ENCODE results near the gene TSPO.

The TSPO gene

DNA sequence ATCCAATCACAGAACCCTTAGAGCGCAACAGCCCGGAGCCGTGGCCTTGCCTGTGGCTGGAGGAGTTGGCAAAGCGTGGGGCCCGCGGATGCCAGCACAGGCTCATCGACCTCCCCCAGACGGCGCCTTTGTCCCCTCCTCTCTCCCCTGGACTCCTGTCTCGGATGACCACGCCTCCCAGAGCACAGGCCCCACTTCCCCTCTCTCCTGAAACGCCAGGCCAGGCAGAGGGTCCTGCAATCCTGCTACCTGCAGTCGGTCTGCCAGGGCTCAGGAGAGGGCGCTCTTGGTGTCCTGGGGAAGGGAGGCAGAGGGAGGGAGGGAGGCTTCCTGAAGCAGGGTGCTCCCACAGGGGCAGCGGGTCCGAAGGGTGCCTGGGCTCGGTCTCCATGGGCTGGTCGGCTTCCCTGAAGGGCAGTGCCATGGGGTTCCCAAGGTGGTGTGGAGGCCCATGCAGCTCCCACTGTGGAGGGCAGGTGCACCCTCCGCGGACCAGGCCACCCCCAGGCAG is 52.2 kb downstream of the TSPO start:
- no peak for DNase-seq

DNA sequence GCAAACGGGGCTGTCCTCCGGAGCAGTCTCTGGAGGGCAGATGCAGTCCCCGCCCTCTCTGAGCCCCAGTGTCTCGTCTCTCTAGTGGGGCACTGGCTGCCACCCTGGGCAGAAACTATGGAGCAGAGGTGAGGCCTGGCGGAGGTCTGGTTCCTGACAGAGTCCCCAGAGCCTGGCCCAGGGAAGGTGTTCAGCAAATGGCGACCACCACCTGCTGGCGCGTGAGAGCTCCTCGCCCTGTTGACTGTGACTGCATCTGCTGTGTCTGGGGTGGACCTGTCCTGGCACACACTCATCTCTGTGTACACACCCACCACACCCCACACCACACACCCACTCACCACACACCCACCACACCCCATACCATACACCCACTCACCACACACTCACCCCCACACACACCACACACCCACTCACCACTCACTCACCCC is 53.9 kb downstream of the TSPO start:
- no peak for DNase-seq

DNA sequence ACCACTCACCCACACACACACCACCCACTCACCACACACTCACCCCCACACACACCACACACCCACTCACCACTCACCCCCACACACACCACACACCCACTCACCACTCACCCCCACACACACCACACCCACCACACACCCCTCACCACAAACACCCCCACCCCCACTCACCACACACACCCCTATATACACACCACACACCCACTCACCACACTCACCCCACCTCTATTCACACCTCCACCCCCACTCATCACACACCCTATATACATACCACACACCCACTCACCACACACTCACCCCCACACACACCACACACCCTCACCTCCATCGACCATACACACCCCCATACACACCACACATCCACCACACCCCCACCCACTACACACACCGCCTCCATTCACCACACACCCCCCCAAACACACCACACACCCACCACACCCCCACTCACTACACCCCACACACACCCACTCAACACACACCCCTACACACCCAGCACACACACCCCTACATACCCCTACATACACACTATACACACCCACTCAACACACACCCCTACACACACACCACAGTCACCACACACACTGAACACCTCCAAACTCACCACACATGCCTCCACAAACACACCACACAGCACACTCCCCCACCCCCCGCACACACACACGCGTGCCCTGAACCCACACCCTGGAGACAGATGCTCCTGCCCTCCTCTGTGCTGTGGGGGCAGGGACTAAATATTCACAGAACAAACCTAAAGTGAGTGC is 54.6 kb downstream of the TSPO start:
- DNase-seq: no peak

DNA sequence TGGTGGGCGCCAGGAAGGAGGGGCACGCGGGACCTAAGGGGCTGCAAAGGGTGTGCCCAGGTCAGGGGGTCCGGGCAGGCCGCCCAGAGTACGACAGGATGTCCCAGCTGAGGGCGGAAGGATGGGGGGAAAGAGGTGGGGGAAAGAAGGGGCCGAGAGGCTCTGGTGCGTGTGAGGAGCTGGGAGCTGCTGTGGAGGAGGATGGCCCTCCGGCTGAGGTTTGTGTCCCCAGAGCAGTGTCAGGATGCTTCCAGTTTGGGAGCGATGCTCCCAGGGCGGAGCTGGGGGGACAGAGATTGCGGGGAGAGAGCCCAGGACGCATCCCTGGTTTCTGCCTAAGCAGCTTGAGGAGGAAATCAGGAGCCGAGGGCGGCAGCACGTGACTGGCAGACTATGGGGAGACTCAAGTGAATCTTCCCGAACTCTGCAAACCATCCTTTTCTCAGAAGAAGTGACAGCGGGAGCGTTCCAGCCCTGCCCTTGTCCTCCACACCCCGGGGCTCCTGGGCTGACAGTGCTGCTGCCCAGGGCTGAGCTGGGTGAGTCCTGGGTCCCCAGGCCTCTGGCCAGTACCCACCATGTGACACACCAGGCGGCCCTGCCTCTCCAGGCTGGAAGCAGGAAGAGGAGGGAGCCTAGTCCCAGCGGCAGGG is 55.3 kb downstream of the TSPO start:
- DNase-seq: no peak

DNA sequence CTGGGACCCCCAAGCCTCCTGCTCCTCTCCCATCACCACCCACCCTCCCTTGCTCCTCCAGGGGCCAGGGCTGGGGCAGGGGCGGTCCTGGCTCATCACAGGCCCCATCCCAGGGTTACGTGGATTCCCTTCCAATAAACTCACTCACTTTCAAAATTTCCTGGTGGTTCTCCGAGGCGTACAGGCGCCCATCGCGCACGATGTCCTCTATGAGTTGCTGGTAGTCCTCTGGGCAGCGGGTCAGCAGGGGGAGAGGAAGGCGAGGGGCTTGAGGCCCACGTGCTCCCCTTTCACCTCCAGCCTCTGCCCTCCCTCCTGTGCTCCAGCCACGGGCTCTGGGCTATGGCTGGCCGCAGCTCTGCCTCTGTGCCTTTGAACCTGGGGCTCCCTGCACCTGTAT is 56.0 kb downstream of the TSPO start:
- no peak for DNase-seq

DNA sequence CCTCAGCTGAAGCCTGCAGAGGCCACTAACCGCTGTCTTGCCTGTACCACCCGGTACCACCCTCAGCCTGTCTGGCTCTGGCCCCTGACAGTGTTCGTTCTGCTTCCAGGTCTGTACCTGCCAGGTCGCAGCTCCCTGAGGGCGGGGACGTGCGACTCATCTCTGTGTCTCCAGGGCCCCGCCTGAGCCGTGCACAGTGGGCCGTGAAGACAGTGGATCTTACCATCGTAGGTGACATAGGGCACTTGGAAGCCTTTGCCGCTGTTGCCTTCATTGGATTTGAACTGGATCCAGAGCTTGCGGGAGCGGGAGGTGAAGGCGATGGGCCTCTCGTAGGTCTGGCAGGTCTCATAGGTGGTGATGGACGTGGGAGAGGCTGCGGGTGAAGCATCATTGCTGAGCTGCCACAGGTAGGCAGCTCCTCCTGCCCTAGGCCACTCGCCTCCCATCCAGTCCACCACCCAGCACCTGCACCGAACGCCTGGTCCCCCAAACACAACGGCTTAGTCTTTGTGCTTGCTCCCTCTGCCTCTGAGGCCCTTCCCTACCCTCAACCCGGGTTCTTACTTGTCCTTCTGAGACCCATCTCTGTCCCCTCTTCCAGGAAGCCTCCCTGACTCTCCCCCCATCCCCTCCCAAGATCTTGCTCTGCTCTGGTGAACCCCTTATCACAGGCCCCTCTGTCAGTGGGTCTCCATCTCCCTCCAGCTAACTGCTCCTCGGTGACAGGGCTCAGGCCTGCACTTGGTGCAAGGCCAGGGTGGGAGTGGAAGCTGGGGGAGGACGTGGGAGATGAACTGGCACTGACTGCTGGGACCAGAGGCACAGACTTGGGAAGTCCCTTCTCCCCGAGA is 56.7 kb downstream of the TSPO start:
- DNase-seq: no peak

DNA sequence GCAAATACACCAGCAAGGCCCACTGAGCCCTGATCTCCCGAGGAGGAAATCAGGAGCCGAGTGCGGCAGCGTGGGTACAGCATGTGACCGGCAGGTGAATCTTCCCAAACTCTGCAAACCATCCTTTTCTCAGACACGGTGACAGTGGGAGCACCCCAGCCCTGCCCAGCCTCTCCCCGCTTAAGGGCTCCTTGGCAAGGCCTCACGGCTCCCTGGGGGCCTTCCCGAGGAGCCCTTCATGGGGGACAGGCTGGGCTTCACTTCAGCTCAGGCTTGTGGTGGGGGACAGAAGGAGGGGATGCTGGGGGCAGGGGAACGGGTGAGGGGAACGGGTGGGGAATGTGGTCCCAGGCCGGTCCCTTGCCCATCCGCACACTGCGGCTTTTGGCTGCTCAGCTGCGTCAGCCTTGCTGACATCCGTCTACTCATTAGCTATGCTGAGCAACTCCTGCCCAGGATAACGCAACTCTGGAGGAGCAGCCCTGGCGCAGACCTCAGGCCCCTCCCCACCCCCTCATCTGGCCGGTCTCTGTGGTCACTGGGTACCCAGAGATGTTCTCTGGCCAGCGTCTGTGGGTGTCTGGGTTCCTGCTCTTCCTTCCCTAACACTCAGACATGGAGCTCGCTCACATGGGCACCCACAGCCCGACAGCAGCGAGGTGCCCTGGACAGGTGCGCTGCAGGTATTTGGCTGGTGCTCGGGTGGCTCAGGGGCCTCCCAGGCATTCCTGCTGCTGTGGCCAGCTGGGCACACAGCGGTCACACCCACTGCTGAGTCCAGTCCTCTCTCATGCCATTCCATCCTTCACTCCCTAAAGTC is 57.6 kb downstream of the TSPO start:
- no peak for DNase-seq

DNA sequence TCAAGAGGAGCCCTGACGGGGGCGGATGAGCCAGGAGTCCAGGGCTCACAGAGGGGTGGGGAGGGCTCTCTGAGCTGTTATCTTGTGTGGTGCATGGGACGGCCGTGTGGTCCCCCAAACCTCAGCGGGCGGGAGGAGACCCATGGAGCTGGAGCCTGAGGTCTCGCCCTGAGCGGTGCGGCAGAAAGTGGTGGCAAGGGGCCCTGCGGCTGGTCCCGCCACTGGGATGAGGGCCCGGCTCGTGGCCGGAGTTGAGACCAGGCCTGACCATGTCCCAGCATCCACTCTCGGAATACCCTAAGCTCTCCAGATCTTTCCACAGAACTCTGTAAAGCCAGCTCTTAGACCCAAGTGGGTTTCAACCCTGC is 58.1 kb downstream of the TSPO start:
- DNase-seq: no peak

DNA sequence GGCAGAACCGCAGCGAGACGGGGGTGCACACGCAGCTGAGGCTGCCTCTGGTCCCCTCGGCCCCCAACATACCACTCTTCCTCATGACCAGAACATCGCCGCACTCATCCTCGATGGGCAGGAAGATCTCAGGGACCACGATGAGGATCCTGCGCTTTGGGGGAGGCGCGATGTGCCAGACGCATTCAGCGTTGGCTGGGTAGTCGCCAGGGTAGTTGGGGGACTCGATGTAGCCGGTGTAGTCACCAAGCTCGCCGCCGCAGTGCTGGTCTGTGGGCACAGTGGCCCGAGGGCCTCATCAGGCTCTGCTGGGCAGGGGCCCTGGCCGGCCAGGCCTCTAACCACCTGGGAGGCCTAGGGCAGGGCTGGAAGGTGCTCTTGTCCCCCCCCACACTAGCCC is 58.6 kb downstream of the TSPO start:
- DNase-seq: no peak

DNA sequence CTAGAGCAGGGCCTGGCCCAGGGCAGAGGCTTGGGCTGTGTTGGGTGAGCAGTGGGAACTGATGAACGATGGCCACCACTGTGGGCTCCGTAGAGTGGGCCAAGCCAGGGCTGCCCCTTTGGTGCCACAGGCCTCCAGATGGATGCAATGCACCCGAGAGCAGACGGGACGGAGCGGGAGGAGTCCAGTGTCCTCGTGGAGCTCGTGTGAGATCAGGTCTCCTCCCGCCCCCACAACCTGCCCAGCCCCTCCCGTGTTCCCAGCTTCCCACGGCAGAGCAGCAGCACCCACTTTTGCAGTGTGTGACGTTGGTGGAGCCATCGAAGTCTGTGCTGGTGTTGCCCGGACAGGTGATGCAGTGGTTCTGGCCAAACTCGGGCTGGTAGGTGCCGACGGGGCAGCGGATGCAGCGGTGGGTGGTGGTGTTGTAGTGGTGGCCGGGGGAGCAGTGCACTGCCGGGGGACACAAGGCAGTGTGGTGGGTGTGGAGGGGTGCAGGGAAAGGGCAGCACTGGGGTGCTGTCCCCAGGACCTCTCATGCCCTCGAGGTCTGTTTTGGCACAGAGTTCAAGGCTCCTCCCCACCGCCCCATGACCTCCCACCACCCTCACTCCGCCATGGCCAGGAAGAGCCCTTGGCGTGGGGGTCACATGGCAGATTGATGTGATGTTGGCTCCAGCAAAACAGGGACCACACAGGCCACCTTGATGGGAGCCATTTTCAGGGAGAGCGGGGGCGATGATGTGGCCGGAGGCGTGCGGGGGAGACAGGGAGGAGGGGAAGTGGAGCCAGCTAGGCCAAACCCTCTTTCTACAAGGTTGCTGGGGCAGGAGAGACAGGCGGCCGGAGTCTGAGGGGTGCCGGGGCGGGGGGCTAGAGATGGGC is 59.5 kb downstream of the TSPO start:
- no peak for DNase-seq

DNA sequence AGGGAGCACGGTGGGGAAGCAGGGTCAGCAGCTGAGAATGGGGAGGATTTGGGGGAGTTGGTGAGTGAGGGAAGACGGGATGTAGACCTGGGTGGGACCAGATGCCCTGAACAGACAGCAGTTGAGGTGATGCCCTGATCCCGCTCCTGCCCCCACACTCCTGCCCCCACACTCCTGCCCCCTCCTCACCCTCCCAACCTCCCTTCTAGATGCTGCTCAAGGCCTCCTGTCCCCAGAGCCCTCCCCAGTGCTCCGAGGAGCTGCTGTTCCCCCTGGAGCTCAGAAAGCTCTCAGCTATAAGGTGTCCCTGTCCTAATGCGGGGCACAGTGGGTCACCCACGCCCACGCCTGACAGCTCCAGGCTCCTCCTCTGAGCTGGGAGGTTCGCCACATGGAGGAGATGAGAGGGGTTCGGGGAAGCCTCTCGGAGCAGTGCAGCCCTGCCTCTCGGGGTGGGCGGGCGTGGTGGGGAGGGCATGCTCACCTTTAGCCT is 60.6 kb downstream of the TSPO start:
- DNase-seq: no peak

DNA sequence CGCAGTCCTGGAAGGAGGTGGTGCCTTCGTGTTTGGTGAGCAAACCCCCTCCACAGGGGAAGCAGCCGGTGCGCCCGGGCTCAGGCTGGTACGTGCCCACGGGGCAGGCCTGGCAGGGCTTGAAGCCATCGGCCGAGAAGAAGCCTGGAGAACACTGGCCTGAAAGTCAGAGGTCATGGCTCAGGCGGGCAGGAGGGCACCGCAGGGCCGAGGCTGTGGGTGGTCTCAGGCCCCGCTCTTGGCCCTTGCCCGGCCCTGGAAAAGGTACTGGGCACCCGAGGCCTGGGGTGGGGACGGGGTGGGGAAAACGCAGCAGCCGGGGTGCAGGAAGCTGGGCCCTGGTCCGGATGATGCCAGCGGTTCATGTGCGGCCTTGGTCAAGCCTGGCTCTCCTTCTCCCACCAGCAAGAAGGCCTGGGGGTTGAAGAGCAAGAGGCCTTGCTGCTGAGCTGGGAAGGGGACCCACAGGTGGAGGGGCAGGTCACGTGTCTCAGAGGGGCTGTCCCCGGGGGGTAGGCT is 61.1 kb downstream of the TSPO start:
- no peak for DNase-seq
